HEK293 (cell line): ENCODE measurements around the gene GALNTL6.

Experiments
- CTCF ChIA-PET: fragments of 350-600 bp; formaldehyde crosslinking; extraction: SDS; loops from one replicate; lab custom pipeline; 2021; ENCODE audit warnings: antibody characterized with exemption; lab: Yijun Ruan, JAX
- POLR2A ChIA-PET: fragments of 300-600 bp; formaldehyde crosslinking; extraction: SDS; loops from one replicate; lab custom pipeline; 2020; ENCODE audit warnings: antibody characterized with exemption, inconsistent platforms; lab: Yijun Ruan, JAX
- H3K27ac ChIP-seq: fragments of 200-500 bp; sonication (Bioruptor generic); 2 replicates; pipeline ENCODE4 v1.5.1; 2014; ENCODE audit warnings: low read depth, low read length, control low read depth, inconsistent platforms; ENCODE audit errors: extremely low read depth
- H3K36me3 ChIP-seq, 2 experiments: fragments of 200-500 bp in 1 of 2; sonication (Bioruptor generic) in 1 of 2; 1 replicate in 1 of 2; 2 replicates in 1 of 2; pipeline ENCODE4 v1.5.1; 2014 to 2017; ENCODE audit warnings: inconsistent platforms in 2 of 2, low read length in 2 of 2; ENCODE audit not compliant: control insufficient read depth in 2 of 2, insufficient read depth in 1 of 2
- H3K4me1 ChIP-seq: fragments of 200-500 bp; sonication (Bioruptor generic); 2 replicates; pipeline ENCODE4 v1.5.1; 2014; ENCODE audit warnings: mild to moderate bottlenecking, low read length, inconsistent platforms; ENCODE audit not compliant: control insufficient read depth, insufficient read depth
- H3K4me3 ChIP-seq: 2 replicates; pipeline ENCODE4 v1.5.1; 2011; ENCODE audit warnings: low read depth, mild to moderate bottlenecking, control low read depth, low read length, moderate library complexity
- H3K9me3 ChIP-seq: fragments of 200-500 bp; sonication (Bioruptor generic); 2 replicates; pipeline ENCODE4 v1.5.1; 2014; ENCODE audit warnings: low read depth, low read length, inconsistent platforms; ENCODE audit not compliant: control insufficient read depth, insufficient read depth
- ATF2 ChIP-seq: fragments of 450-650 bp; formaldehyde crosslinking; IDR thresholded peaks from 2 replicates; pipeline ENCODE4 v1.5.1; 2016; ENCODE audit warnings: missing biosample characterization, missing genetic modification characterization, low read depth
- BCL11B ChIP-seq: fragments of 450-650 bp; formaldehyde crosslinking; IDR thresholded peaks from 2 replicates; pipeline ENCODE4 v1.5.1; 2016; ENCODE audit warnings: low read depth, missing biosample characterization, missing genetic modification characterization
- INSM2 ChIP-seq: fragments of 450-650 bp; formaldehyde crosslinking; IDR thresholded peaks from 2 replicates; pipeline ENCODE4 v1.5.1; 2016; ENCODE audit warnings: missing biosample characterization, missing genetic modification characterization
- OVOL3 ChIP-seq: fragments of 450-650 bp; formaldehyde crosslinking; IDR thresholded peaks from 2 replicates; pipeline ENCODE4 v1.5.1; 2016; ENCODE audit warnings: missing biosample characterization, missing genetic modification characterization
- SP7 ChIP-seq: fragments of 450-650 bp; formaldehyde crosslinking; IDR thresholded peaks from 2 replicates; pipeline ENCODE4 v1.5.1; 2016; ENCODE audit warnings: missing biosample characterization, missing genetic modification characterization
- YY2 ChIP-seq: fragments of 450-650 bp; formaldehyde crosslinking; IDR thresholded peaks from 2 replicates; pipeline ENCODE4 v1.5.1; 2016; ENCODE audit warnings: missing biosample characterization, missing genetic modification characterization
- ZBTB1 ChIP-seq: fragments of 450-650 bp; formaldehyde crosslinking; IDR thresholded peaks from 2 replicates; pipeline ENCODE4 v1.5.1; 2016; ENCODE audit warnings: missing biosample characterization, missing genetic modification characterization
- ZNF121 ChIP-seq: fragments of 450-650 bp; formaldehyde crosslinking; IDR thresholded peaks from 2 replicates; pipeline ENCODE4 v1.5.1; 2016; ENCODE audit warnings: missing biosample characterization, missing genetic modification characterization
- ZNF174 ChIP-seq: fragments of 450-650 bp; formaldehyde crosslinking; IDR thresholded peaks from 2 replicates; pipeline ENCODE4 v1.5.0; 2017; ENCODE audit warnings: missing biosample characterization, mild to moderate bottlenecking, missing genetic modification characterization
- ZNF18 ChIP-seq: fragments of 450-650 bp; formaldehyde crosslinking; IDR thresholded peaks from 2 replicates; pipeline ENCODE4 v1.5.1; 2016; ENCODE audit warnings: missing biosample characterization, missing genetic modification characterization
- ZNF221 ChIP-seq: fragments of 450-650 bp; formaldehyde crosslinking; IDR thresholded peaks from 2 replicates; pipeline ENCODE4 v1.5.1; 2017; ENCODE audit warnings: missing biosample characterization, missing genetic modification characterization, borderline replicate concordance
- ZNF26 ChIP-seq: fragments of 450-650 bp; formaldehyde crosslinking; IDR thresholded peaks from 2 replicates; pipeline ENCODE4 v1.5.1; 2016; ENCODE audit warnings: missing biosample characterization, missing genetic modification characterization
- ZNF274 ChIP-seq, 2 experiments: fragments of 200-500 bp in 1 of 2; fragments of 450-650 bp in 1 of 2; sonication (Bioruptor generic) in 1 of 2; formaldehyde crosslinking in 1 of 2; IDR thresholded peaks; 2 replicates each; pipeline versions ENCODE4 v1.5.1 to v1.6.1; 2014 to 2016; ENCODE audit warnings: borderline replicate concordance in 1 of 2, inconsistent platforms in 1 of 2, low read length in 1 of 2, missing biosample characterization in 1 of 2, missing genetic modification characterization in 1 of 2
- ZNF324 ChIP-seq: fragments of 450-650 bp; formaldehyde crosslinking; IDR thresholded peaks from 2 replicates; pipeline ENCODE4 v1.5.1; 2016; ENCODE audit warnings: missing biosample characterization, missing genetic modification characterization
- ZNF510 ChIP-seq: fragments of 450-650 bp; formaldehyde crosslinking; IDR thresholded peaks from 2 replicates; pipeline ENCODE4 v1.5.1; 2018; ENCODE audit warnings: mild to moderate bottlenecking, missing genetic modification characterization, missing biosample characterization; ENCODE audit not compliant: insufficient replicate concordance
- ZNF548 ChIP-seq: fragments of 450-650 bp; formaldehyde crosslinking; IDR thresholded peaks from 2 replicates; pipeline ENCODE4 v1.5.1; 2016; ENCODE audit warnings: missing biosample characterization, missing genetic modification characterization
- ZNF555 ChIP-seq: fragments of 450-650 bp; formaldehyde crosslinking; conservative IDR thresholded peaks from 2 replicates; pipeline ENCODE4 v1.5.1; 2017; ENCODE audit warnings: missing biosample characterization, mild to moderate bottlenecking, missing genetic modification characterization, inconsistent platforms
- ZNF561 ChIP-seq: fragments of 450-650 bp; IDR thresholded peaks from 2 replicates; pipeline ENCODE4 v1.5.1; 2018; ENCODE audit warnings: missing biosample characterization, missing genetic modification characterization, borderline replicate concordance
- ZNF658 ChIP-seq: fragments of 450-650 bp; formaldehyde crosslinking; IDR thresholded peaks from 2 replicates; pipeline ENCODE4; 2016; ENCODE audit warnings: missing biosample characterization, missing genetic modification characterization
- ZNF677 ChIP-seq: fragments of 450-650 bp; IDR thresholded peaks from 2 replicates; pipeline ENCODE4 v1.5.0; 2018; ENCODE audit warnings: missing biosample characterization, mild to moderate bottlenecking, missing genetic modification characterization, moderate library complexity
- ZSCAN4 ChIP-seq: fragments of 450-650 bp; formaldehyde crosslinking; IDR thresholded peaks from 2 replicates; pipeline ENCODE4 v1.5.1; 2017; ENCODE audit warnings: missing biosample characterization, missing genetic modification characterization

Gene GALNTL6

GRCh38 chr4:171794528-171794927, 18.7 kb upstream of the GALNTL6 start:
- TF ChIP-seq ZNF561 (no peak), ZNF121 (tag by site-specific recombination) (no peak), ZNF274 (IDR thresholded peaks at IDR 0.05; ENCODE audit: low read length) (no peak), ZNF274 (tag by site-specific recombination; IDR thresholded peaks at IDR 0.05; ENCODE audit: borderline replicate concordance) (no peak), ZNF677 (tag by site-specific recombination) (no peak), ZNF548 (tag by site-specific recombination) (no peak), ZNF174 (tag by site-specific recombination) (no peak), ZNF510 (tag by site-specific recombination) (no peak), ZNF26 (tag by site-specific recombination) (no peak), ZNF18 (tag by site-specific recombination) (no peak), ZNF658 (no peak), OVOL3 (tag by site-specific recombination) (no peak), SP7 (no peak), ZNF555 (tag by site-specific recombination) (no peak), ATF2 (tag by site-specific recombination) (no peak), INSM2 (tag by site-specific recombination) (no peak), YY2 (tag by site-specific recombination) (no peak)
- Histone ChIP-seq H3K9me3 (no peaks in the 10 kb centered on the region), H3K4me1 (no peaks in the 10 kb centered on the region), H3K4me3 (no peak overlapping the region), H3K36me3 (no peaks in the 10 kb centered on the region), H3K27ac (no peak overlapping the region)
- ChIA-PET CTCF (no interaction called here), POLR2A (no interaction called here)

- ChIA-PET POLR2A (no interaction called here), CTCF (no interaction called here)
- no peaks in the 10 kb centered on the region for H3K9me3 ChIP-seq
- H3K36me3 ChIP-seq = no peaks in the 10 kb centered on the region
- no peak for TF ChIP-seq ZNF561
- TF ChIP-seq ZNF221 = no peak
- no peak for TF ChIP-seq ZBTB1 (tag by site-specific recombination)
- no peak for TF ChIP-seq ZNF324 (tag by site-specific recombination)
- no peak for TF ChIP-seq BCL11B (tag by site-specific recombination)
- no peak for TF ChIP-seq ZSCAN4 (tag by site-specific recombination)
- no peaks in the 10 kb centered on the region for H3K4me1 ChIP-seq
- H3K27ac ChIP-seq = no peak overlapping the region
- H3K4me3 ChIP-seq = no peak overlapping the region
These were observed 3.4 kb upstream of the GALNTL6 start for GRCh38 chr4:171809854-171810253.
